Astrocyte (in vitro differentiated cells and primary cell): Measurements from ENCODE around the gene PCED1B. TPM values are rescaled to one million over a fixed set of nuclear protein-coding genes. Genes with fewer than 3 reads are reported as not detected.
"Not testable (repeated sequence)": the region's sequence is repeated elsewhere in the genome, so short reads cannot be mapped to it uniquely, and the experiment has no call there.

Source experiments
- DNase-seq: peaks from one replicate; pipeline ENCODE4 v3.0.0-alpha.2; 2010; ENCODE audit warnings: low read depth
- FAIRE-seq: peaks from 2 replicates; lab custom pipeline; 2011; peaks lifted over from hg19 to GRCh38; lab: Jason Lieb, UNC
- H2AFZ ChIP-seq: 2 replicates; pipeline ENCODE4 v1.6.0; 2012; ENCODE audit warnings: low read depth, low read length, inconsistent platforms
- H3K27ac ChIP-seq: 2 replicates; pipeline ENCODE4 v1.5.1; 2011; ENCODE audit warnings: low read depth, low read length, inconsistent platforms
- H3K27me3 ChIP-seq: 2 replicates; pipeline ENCODE4 v1.6.0; 2011; ENCODE audit warnings: low read length, inconsistent platforms; ENCODE audit not compliant: insufficient read depth
- H3K36me3 ChIP-seq: 2 replicates; pipeline ENCODE4 v1.5.1; 2011; ENCODE audit warnings: low read length, inconsistent platforms; ENCODE audit not compliant: insufficient read depth
- H3K4me1 ChIP-seq: 2 replicates; pipeline ENCODE4 v1.5.1; 2011; ENCODE audit warnings: low read length, inconsistent platforms; ENCODE audit not compliant: insufficient read depth
- H3K4me2 ChIP-seq: 2 replicates; pipeline ENCODE4 v1.6.0; 2012; ENCODE audit warnings: low read length, inconsistent platforms
- H3K4me3 ChIP-seq: 2 replicates; pipeline ENCODE4 v1.5.1; 2011; ENCODE audit warnings: low read depth, mild to moderate bottlenecking, low read length, inconsistent platforms; ENCODE audit not compliant: insufficient read depth
- H3K79me2 ChIP-seq: 2 replicates; pipeline ENCODE4 v1.6.0; 2012; ENCODE audit warnings: mild to moderate bottlenecking, low read length, inconsistent platforms; ENCODE audit not compliant: insufficient read depth
- H3K9ac ChIP-seq: 2 replicates; pipeline ENCODE4 v1.6.0; 2012; ENCODE audit warnings: mild to moderate bottlenecking, low read length, inconsistent platforms
- H3K9me3 ChIP-seq: 2 replicates; pipeline ENCODE4 v1.5.1; 2012; ENCODE audit warnings: low read depth, mild to moderate bottlenecking, low read length, inconsistent platforms; ENCODE audit not compliant: insufficient read depth
- H4K20me1 ChIP-seq: 2 replicates; pipeline ENCODE4 v1.6.0; 2012; ENCODE audit warnings: low read length, inconsistent platforms; ENCODE audit not compliant: insufficient read depth
- H3K27ac Mint-ChIP-seq: one replicate; pipeline ENCODE4 v1.8.0; 2021; ENCODE audit warnings: mild to moderate bottlenecking, mixed read lengths; ENCODE audit not compliant: unreplicated experiment
- H3K27me3 Mint-ChIP-seq: one replicate; pipeline ENCODE4 v1.8.0; 2021; ENCODE audit warnings: low read depth, mixed read lengths; ENCODE audit not compliant: unreplicated experiment
- H3K36me3 Mint-ChIP-seq: one replicate; pipeline ENCODE4 v1.8.0; 2021; ENCODE audit warnings: low read depth, mixed read lengths; ENCODE audit not compliant: unreplicated experiment
- H3K4me1 Mint-ChIP-seq: one replicate; pipeline ENCODE4 v1.8.0; 2021; ENCODE audit warnings: low read depth, mixed read lengths; ENCODE audit not compliant: unreplicated experiment
- H3K4me3 Mint-ChIP-seq: one replicate; pipeline ENCODE4 v1.8.0; 2021; ENCODE audit warnings: mild to moderate bottlenecking, moderate library complexity, mixed read lengths; ENCODE audit not compliant: unreplicated experiment
- H3K9me3 Mint-ChIP-seq: one replicate; pipeline ENCODE4 v1.8.0; 2021; ENCODE audit warnings: mild to moderate bottlenecking, mixed read lengths; ENCODE audit not compliant: unreplicated experiment
- CTCF ChIP-seq: IDR thresholded peaks from 2 replicates; pipeline ENCODE4 v1.5.1; 2011; ENCODE audit warnings: low read depth, mild to moderate bottlenecking, inconsistent platforms, low read length, moderate library complexity; ENCODE audit not compliant: insufficient read depth
- EZH2 ChIP-seq: IDR thresholded peaks from 2 replicates; pipeline ENCODE4 v1.6.1; 2012; ENCODE audit warnings: mild to moderate bottlenecking, low read length, inconsistent platforms; ENCODE audit not compliant: insufficient read depth
- total RNA-seq: library from RNA; stranded (reverse); gene quantifications from 2 replicates; pipeline ENCODE4 v1.2.1, GENCODE V29; 2021

Gene PCED1B
- total RNA-seq, 1 donor from 2014 or later, result 1.8 TPM

GRCh38 chr12:47166365-47166764 is 86.9 kb downstream of the PCED1B start:
- no peak for TF ChIP-seq CTCF
- no peak for TF ChIP-seq EZH2
- H3K4me3 ChIP-seq, result no peak overlapping the region
- no peaks in the 10 kb centered on the region for H3K36me3 ChIP-seq
- peaks cover 5% of the 10 kb centered on the region for H3K4me1 ChIP-seq
- H3K27ac ChIP-seq, result no peak overlapping the region
- no peaks in the 10 kb centered on the region for H3K27me3 ChIP-seq
- H3K9ac ChIP-seq, result no peak overlapping the region
- no peaks in the 10 kb centered on the region for H3K79me2 ChIP-seq
- no peak overlapping the region for H3K27ac Mint-ChIP-seq
- H3K27me3 Mint-ChIP-seq, result no peaks in the 10 kb centered on the region
- H3K9me3 ChIP-seq, result no peaks in the 10 kb centered on the region
- H3K4me1 Mint-ChIP-seq, result peaks cover 5% of the 10 kb centered on the region
- peaks cover 1% of the 10 kb centered on the region for H3K36me3 Mint-ChIP-seq
- DNase-seq (no peak), FAIRE-seq (no peak)
- H3K4me2 ChIP-seq, result no peak overlapping the region
- H3K4me3 Mint-ChIP-seq, result no peak overlapping the region
- no peaks in the 10 kb centered on the region for H4K20me1 ChIP-seq
- no peak overlapping the region for H2AFZ ChIP-seq
- H3K9me3 Mint-ChIP-seq, result no peaks in the 10 kb centered on the region

- not testable (repeated sequence) for H3K4me2 ChIP-seq, H3K27me3 Mint-ChIP-seq, H3K9me3 ChIP-seq, FAIRE-seq, H3K27ac Mint-ChIP-seq, H3K9me3 Mint-ChIP-seq, H3K9ac ChIP-seq, H3K36me3 Mint-ChIP-seq, H3K4me1 ChIP-seq, H3K36me3 ChIP-seq, H3K79me2 ChIP-seq, H4K20me1 ChIP-seq, H3K27me3 ChIP-seq, DNase-seq, H3K27ac ChIP-seq, H3K4me3 Mint-ChIP-seq, H2AFZ ChIP-seq, H3K4me3 ChIP-seq, H3K4me1 Mint-ChIP-seq
Measured at GRCh38 chr12:47170281-47170680, 90.9 kb downstream of the PCED1B start.

- no peak overlapping the region for H3K4me3 Mint-ChIP-seq
- no peaks in the 10 kb centered on the region for H3K27me3 Mint-ChIP-seq
- H3K4me1 Mint-ChIP-seq, result no peaks in the 10 kb centered on the region
- DNase-seq (no peak), FAIRE-seq (no peak)
- TF ChIP-seq EZH2, result no peak
- no peak for TF ChIP-seq CTCF
- Histone ChIP-seq H3K4me2 (no peak overlapping the region), H3K36me3 (no peaks in the 10 kb centered on the region), H4K20me1 (no peaks in the 10 kb centered on the region), H3K9ac (no peak overlapping the region), H3K9me3 (no peaks in the 10 kb centered on the region), H3K4me1 (no peaks in the 10 kb centered on the region), H3K27me3 (no peaks in the 10 kb centered on the region), H2AFZ (no peak overlapping the region), H3K4me3 (no peak overlapping the region), H3K79me2 (no peaks in the 10 kb centered on the region), H3K27ac (no peak overlapping the region)
- no peak overlapping the region for H3K27ac Mint-ChIP-seq
- H3K36me3 Mint-ChIP-seq, result peaks cover 2% of the 10 kb centered on the region
- no peaks in the 10 kb centered on the region for H3K9me3 Mint-ChIP-seq
Measured at GRCh38 chr12:47178014-47178413, 98.6 kb downstream of the PCED1B start.

- not testable (repeated sequence) for H3K27me3 ChIP-seq, H2AFZ ChIP-seq, H3K27ac ChIP-seq, H3K4me1 ChIP-seq, FAIRE-seq, H3K79me2 ChIP-seq, H3K27me3 Mint-ChIP-seq, H3K36me3 ChIP-seq, H3K4me2 ChIP-seq, H3K4me1 Mint-ChIP-seq, H4K20me1 ChIP-seq, H3K9me3 ChIP-seq, H3K9ac ChIP-seq, H3K4me3 ChIP-seq, DNase-seq, H3K36me3 Mint-ChIP-seq, H3K27ac Mint-ChIP-seq, H3K9me3 Mint-ChIP-seq, H3K4me3 Mint-ChIP-seq
Measured at GRCh38 chr12:47182164-47182938, 102.9 kb downstream of the PCED1B start.
